Caco-2 (cell line): Measurements from ENCODE around the gene SAMD4B. TPM values are rescaled to one million over a fixed set of nuclear protein-coding genes. Genes with fewer than 3 reads are reported as not detected.

ENCODE experiments used
- BruUV-seq: library from RNA; stranded (reverse); fragments of 400-500 nt; replicated peaks from 2 replicates; lab custom pipeline; 2021; lab: Mats Ljungman, UMichigan
- CTCF ChIA-PET: fragments of 300-600 bp; sonication (Branson Sonifier 250); formaldehyde crosslinking; loops from one replicate; lab custom pipeline; 2022; ENCODE audit warnings: antibody characterized with exemption; lab: Charles Lee
- POLR2A ChIA-PET: fragments of 300-600 bp; sonication (Branson Sonifier 250); formaldehyde crosslinking; loops from one replicate; lab custom pipeline; 2022; ENCODE audit warnings: antibody characterized with exemption; lab: Charles Lee
- DNase-seq, 2 experiments: peaks; one replicate each; pipeline versions ENCODE4 v3.0.0 to v3.0.0-alpha.2; 2020 to 2022
- H3K27me3 ChIP-seq: replicated peaks from 2 replicates; pipeline ENCODE4 v1.6.0; 2011; ENCODE audit warnings: low read length; ENCODE audit not compliant: control insufficient read depth, insufficient read depth
- H3K36me3 ChIP-seq: 2 replicates; pipeline ENCODE4 v1.5.1; 2011; ENCODE audit warnings: low read length; ENCODE audit not compliant: control insufficient read depth, insufficient read depth
- H3K4me1 ChIP-seq: fragments of 250-450 bp; sonication (Bioruptor Pico); 2 replicates; pipeline ENCODE4 v1.5.1; 2020; ENCODE audit warnings: mild to moderate bottlenecking
- H3K4me3 ChIP-seq: 2 replicates; pipeline ENCODE4 v1.5.1; 2011; ENCODE audit warnings: low read depth, mild to moderate bottlenecking, control low read depth, low read length
- H3K9me3 ChIP-seq: fragments of 250-450 bp; sonication (Bioruptor Pico); 2 replicates; pipeline ENCODE4 v1.5.1; 2020; ENCODE audit warnings: mild to moderate bottlenecking, moderate library complexity
- H3K27ac Mint-ChIP-seq: one replicate; pipeline ENCODE4 v1.8.0; 2022; ENCODE audit warnings: mixed read lengths; ENCODE audit not compliant: unreplicated experiment
- H3K27me3 Mint-ChIP-seq: one replicate; pipeline ENCODE4 v1.8.0; 2022; ENCODE audit warnings: mixed read lengths; ENCODE audit not compliant: insufficient read depth, unreplicated experiment
- H3K36me3 Mint-ChIP-seq: one replicate; pipeline ENCODE4 v1.8.0; 2022; ENCODE audit warnings: mild to moderate bottlenecking, mixed read lengths; ENCODE audit not compliant: insufficient read depth, unreplicated experiment
- H3K4me1 Mint-ChIP-seq: one replicate; pipeline ENCODE4 v1.8.0; 2022; ENCODE audit warnings: low read depth, mixed read lengths; ENCODE audit not compliant: unreplicated experiment
- H3K4me3 Mint-ChIP-seq: one replicate; pipeline ENCODE4 v1.8.0; 2022; ENCODE audit warnings: mild to moderate bottlenecking, moderate library complexity, mixed read lengths; ENCODE audit not compliant: unreplicated experiment
- H3K9me3 Mint-ChIP-seq: one replicate; pipeline ENCODE4 v1.8.0; 2022; ENCODE audit warnings: mixed read lengths; ENCODE audit not compliant: unreplicated experiment
- CTCF ChIP-seq, 2 experiments: fragments of 200-600 bp in 1 of 2; IDR thresholded peaks; 1 replicate in 1 of 2; 2 replicates in 1 of 2; pipeline versions ENCODE4 v1.5.1 to v1.8.0; 2011 to 2022; ENCODE audit warnings: antibody characterized with exemption in 1 of 2, control low read depth in 1 of 2, inconsistent platforms in 1 of 2, low read depth in 1 of 2, low read length in 1 of 2, mild to moderate bottlenecking in 1 of 2, moderate library complexity in 1 of 2; ENCODE audit not compliant: insufficient read depth in 1 of 2, severe bottlenecking in 1 of 2, unreplicated experiment in 1 of 2
- intact Hi-C: fragments of 100-400 bp; cut with micrococcal nuclease; formaldehyde crosslinking; loops from one replicate; pipeline ENCODE4 v1.10.0; 2022; ENCODE audit not compliant: unreplicated experiment
- total RNA-seq: library from RNA; stranded (reverse); gene quantifications from 2 replicates; pipeline ENCODE4 v1.2.3, GENCODE V29; 2022

The SAMD4B gene
- total RNA-seq, 1 experiment from 2014 or later, result 132 TPM

GRCh38 chr19:39318690-39319089 is 23.5 kb upstream of the SAMD4B start:
- ChIA-PET POLR2A (no interaction called here), CTCF (no interaction called here)
- DNase-seq, result no peak
- Mint-ChIP-seq H3K27ac (peak overlapping the region; percentile 26), H3K9me3 (no peaks in the 10 kb centered on the region), H3K4me1 (peaks cover 33% of the 10 kb centered on the region), H3K4me3 (peak overlapping the region; percentile 93), H3K36me3 (peaks cover 14% of the 10 kb centered on the region), H3K27me3 (no peaks in the 10 kb centered on the region)
- Histone ChIP-seq H3K36me3 (no peaks in the 10 kb centered on the region; the same call in 1 of the 2 replicates), H3K4me1 (peaks cover 14% of the 10 kb centered on the region), H3K4me3 (no peak overlapping the region), H3K27me3 (no peaks in the 10 kb centered on the region), H3K9me3 (no peaks in the 10 kb centered on the region)
- TF ChIP-seq CTCF (IDR thresholded peaks at IDR 0.05; ENCODE audit: insufficient read depth in 1 of 2, low read depth in 1 of 2, low read length in 1 of 2, severe bottlenecking in 1 of 2, unreplicated experiment in 1 of 2), result no peak
- BruUV-seq, result no TSS peak
- intact Hi-C loops, result no loop called here

- POLR2A ChIA-PET, result no interaction called here
These were observed 22.9 kb upstream of the SAMD4B start for GRCh38 chr19:39319098-39319891.

GRCh38 chr19:39319892-39320248 is 22.4 kb upstream of the SAMD4B start:
- H3K27me3 Mint-ChIP-seq, result no peaks in the 10 kb centered on the region
- intact Hi-C loops, result loop anchor here (1.0 kb wide), 1 partner anchor 12 kb away; no protein-coding TSS in a partner anchor
- peaks cover 14% of the 10 kb centered on the region for H3K36me3 Mint-ChIP-seq
- Histone ChIP-seq H3K4me1 (peaks cover 14% of the 10 kb centered on the region), H3K9me3 (no peaks in the 10 kb centered on the region), H3K27me3 (no peaks in the 10 kb centered on the region), H3K36me3 (no peaks in the 10 kb centered on the region; the same call in 1 of the 2 replicates), H3K4me3 (peak overlapping the region; percentile 95)
- H3K9me3 Mint-ChIP-seq, result no peaks in the 10 kb centered on the region
- H3K4me3 Mint-ChIP-seq, result peak overlapping the region; percentile 93
- DNase-seq, result no peak
- TF ChIP-seq CTCF (IDR thresholded peaks at IDR 0.05; ENCODE audit: insufficient read depth in 1 of 2, low read depth in 1 of 2, low read length in 1 of 2, severe bottlenecking in 1 of 2, unreplicated experiment in 1 of 2), result no peak
- POLR2A ChIA-PET, result no interaction called here
- no TSS peak for BruUV-seq
- CTCF ChIA-PET, result no interaction called here
- H3K4me1 Mint-ChIP-seq, result peaks cover 33% of the 10 kb centered on the region
- H3K27ac Mint-ChIP-seq, result no peak overlapping the region

More at GRCh38 chr19:39319098-39319891, 22.9 kb upstream of the SAMD4B start:
- DNase-seq, result no peak
- H3K36me3 Mint-ChIP-seq, result peaks cover 11% of the 10 kb centered on the region
- Histone ChIP-seq H3K27me3 (no peaks in the 10 kb centered on the region), H3K9me3 (no peaks in the 10 kb centered on the region), H3K36me3 (no peaks in the 10 kb centered on the region; the same call in 1 of the 2 replicates), H3K4me1 (peaks cover 14% of the 10 kb centered on the region), H3K4me3 (peak overlapping the region; percentile 95)
- peak overlapping the region; percentile 26 for H3K27ac Mint-ChIP-seq
- H3K4me1 Mint-ChIP-seq, result peaks cover 33% of the 10 kb centered on the region
- BruUV-seq, result TSS peak; percentile 44
- intact Hi-C loops, result no loop called here
- CTCF ChIA-PET, result no interaction called here
- H3K4me3 Mint-ChIP-seq, result peak overlapping the region; percentile 93
- no peaks in the 10 kb centered on the region for H3K9me3 Mint-ChIP-seq
- no peak for TF ChIP-seq CTCF (IDR thresholded peaks at IDR 0.05; ENCODE audit: insufficient read depth in 1 of 2, low read depth in 1 of 2, low read length in 1 of 2, severe bottlenecking in 1 of 2, unreplicated experiment in 1 of 2)
- H3K27me3 Mint-ChIP-seq, result no peaks in the 10 kb centered on the region
